ENCODE data around the gene NCAM1.

The NCAM1 gene

GRCh38 chr11:113174882-113175281 is 213.7 kb downstream of the NCAM1 start:
- DNase-seq: no peak

GRCh38 chr11:113176599-113177360 is 215.6 kb downstream of the NCAM1 start:
- no peak for DNase-seq

- DNase-seq: no peak
Observed at GRCh38 chr11:113177671-113178070, 216.5 kb downstream of the NCAM1 start.

GRCh38 chr11:113178381-113179070 is 217.3 kb downstream of the NCAM1 start:
- no peak for DNase-seq

- DNase-seq: no peak
Observed at GRCh38 chr11:113179181-113179704, 218.0 kb downstream of the NCAM1 start.

- DNase-seq: no peak
Observed at GRCh38 chr11:113181094-113181493, 219.9 kb downstream of the NCAM1 start.

- no peak for DNase-seq
Observed at GRCh38 chr11:113182288-113182687, 221.1 kb downstream of the NCAM1 start.

- DNase-seq: no peak
Observed at GRCh38 chr11:113184498-113184897, 223.3 kb downstream of the NCAM1 start.

GRCh38 chr11:113188371-113188834 is 227.2 kb downstream of the NCAM1 start:
- DNase-seq: no peak

- DNase-seq: no peak
Observed at GRCh38 chr11:113189909-113190667, 228.9 kb downstream of the NCAM1 start.

GRCh38 chr11:113192121-113192925 is 231.1 kb downstream of the NCAM1 start:
- DNase-seq: no peak

GRCh38 chr11:113193016-113193415 is 231.8 kb downstream of the NCAM1 start:
- no peak for DNase-seq

GRCh38 chr11:113193946-113194345 is 232.7 kb downstream of the NCAM1 start:
- no peak for DNase-seq

- DNase-seq: no peak
Observed at GRCh38 chr11:113195728-113196127, 234.5 kb downstream of the NCAM1 start.

GRCh38 chr11:113197446-113197845 is 236.2 kb downstream of the NCAM1 start:
- no peak for DNase-seq

- DNase-seq: no peak
Observed at GRCh38 chr11:113198972-113199661, 237.9 kb downstream of the NCAM1 start.

GRCh38 chr11:113199866-113200265 is 238.6 kb downstream of the NCAM1 start:
- DNase-seq: no peak

- no peak for DNase-seq
Observed at GRCh38 chr11:113201054-113201818, 240.0 kb downstream of the NCAM1 start.

GRCh38 chr11:113202431-113202830 is 241.2 kb downstream of the NCAM1 start:
- DNase-seq: no peak

GRCh38 chr11:113203141-113203753 is 242.0 kb downstream of the NCAM1 start:
- DNase-seq: no peak

GRCh38 chr11:113204280-113204679 is 243.1 kb downstream of the NCAM1 start:
- no peak for DNase-seq

Data from stimulated activated CD4-positive, alpha-beta T cell treated with anti-CD3 and anti-CD28 coated beads, Interleukin-4, amount 100 ng/mL, for 4 hours (primary cell).